ENCODE data around the gene ERN1. TPM values are rescaled to one million over a fixed set of nuclear protein-coding genes. Genes with fewer than 3 reads are reported as not detected.

ERN1 gene
- total and polyA plus RNA-seq, 2 of the 13 experiments (the other 11 are each of a cell fraction or from before 2014, with no cell fraction given) = 6.0 to 12.7 TPM

GRCh38 chr17:64157669-64158180 is 27.8 kb upstream of the ERN1 start:
- ATAC-seq = no peak

GRCh38 chr17:64156670-64157069 is 26.7 kb upstream of the ERN1 start:
- Histone ChIP-seq H4K20me1 (ENCODE audit: insufficient read depth, low read length) (no peaks in the 10 kb centered on the region), H3K4me1 (ENCODE audit: insufficient read depth, low read length) (peaks cover 72% of the 10 kb centered on the region), H3K36me3 (replicated peaks in 1 of 2; ENCODE audit: control insufficient read depth in 1 of 2, insufficient read depth in 2 of 2, low read length in 2 of 2) (peaks cover 10 to 43% of the 10 kb centered on the region in 2 experiments), H2AFZ (ENCODE audit: low read length) (no peak overlapping the region), H3K4me2 (ENCODE audit: low read depth, low read length) (peak overlapping the region; percentile 87), H3K27ac (ENCODE audit: extremely low read length, insufficient read depth, low read length) (peak overlapping the region; percentile 88), H3K27me3 (ENCODE audit: control insufficient read depth in 1 of 2, insufficient read depth in 2 of 2, low read length in 2 of 2) (no peaks in the 10 kb centered on the region), H3K79me2 (ENCODE audit: insufficient read depth, low read length) (no peaks in the 10 kb centered on the region), H3K4me3 (replicated peaks in 1 of 3; ENCODE audit: insufficient read depth in 1 of 3, low read depth in 2 of 3, low read length in 3 of 3) (peak overlapping the region in 1 of 3 experiments; percentile 20; a peak in 1 of 6 replicates), H3K9me3 (ENCODE audit: low read length) (no peaks in the 10 kb centered on the region), H3K9ac (ENCODE audit: insufficient read depth, low read depth, low read length) (peak overlapping the region; percentile 37; the same call in 1 of the 2 replicates)
- no TSS peak for BruUV-seq (replicated peaks)
- CTCF ChIA-PET (ENCODE audit: low intra/inter-chr PET ratio, low total read pairs) = no interaction called here
- no peak for FAIRE-seq
- in situ Hi-C loops (cut with HindIII; ENCODE audit: extremely low pct_ligation_motif_present, low pct_unique_long_range_greater_than_20kb) (no loop called here), intact Hi-C loops (cut with micrococcal nuclease; ENCODE audit: unreplicated experiment) (loop anchor here (2.0 to 10.0 kb wide), 4 partner anchors 22 to 561 kb away; partner anchors contain the start of gene POLG2)
- WGBS (ENCODE audit: low lambda C conversion rate) = 100% methylated on average over 2 of the region's 2 CpGs
- peak; percentile 19 for ATAC-seq
- no peak for DNase-seq (ENCODE audit: low spot score)
- POLR2A ChIA-PET = interaction anchor here (1.0 to 4.4 kb wide), 10 partner anchors 7 to 60 kb away, joined by 3 to 103 read pairs (median 5); no protein-coding TSS in a partner anchor
- TF ChIP-seq ZNF761 (CRISPR knock-in tag; conservative IDR thresholded peaks at IDR 0.05) = 0 out of 2 replicates have a peak, but pooled peaks have one; percentile 3
- no peak for TF ChIP-seq CSRNP2 (CRISPR knock-in tag; conservative IDR thresholded peaks at IDR 0.05; ENCODE audit: low read depth)
- no peak for TF ChIP-seq FOSL1 (CRISPR knock-in tag; IDR thresholded peaks at IDR 0.05; ENCODE audit: borderline replicate concordance)
- 0 out of 2 replicates have a peak, but pooled peaks have one; percentile 25 for TF ChIP-seq ATAD3A (CRISPR knock-in tag; IDR thresholded peaks at IDR 0.05)
- TF ChIP-seq ZBTB2 (CRISPR knock-in tag; IDR thresholded peaks at IDR 0.05; ENCODE audit: low read depth) = no peak
- TF ChIP-seq ZC3H4 (CRISPR knock-in tag; IDR thresholded peaks at IDR 0.05; ENCODE audit: borderline replicate concordance) = no peak
- TF ChIP-seq AKAP8 (CRISPR knock-in tag; IDR thresholded peaks at IDR 0.05) = 0 out of 2 replicates have a peak, but pooled peaks have one; percentile 2
- TF ChIP-seq CSRNP1 (CRISPR knock-in tag; IDR thresholded peaks at IDR 0.05) = 0 out of 2 replicates have a peak, but pooled peaks have one; percentile 44
- no peak for TF ChIP-seq ZSCAN9 (CRISPR knock-in tag; IDR thresholded peaks at IDR 0.05; ENCODE audit: borderline replicate concordance)
- TF ChIP-seq DNMT1 (CRISPR knock-in tag; IDR thresholded peaks at IDR 0.05) = no peak

More at GRCh38 chr17:64157669-64158180, 27.8 kb upstream of the ERN1 start:
- DNase-seq (ENCODE audit: low spot score) (no peak), FAIRE-seq (no peak)
- in situ Hi-C loops (cut with HindIII; ENCODE audit: extremely low pct_ligation_motif_present, low pct_unique_long_range_greater_than_20kb) (no loop called here), intact Hi-C loops (cut with micrococcal nuclease; ENCODE audit: unreplicated experiment) (loop anchor here (2.0 to 10.0 kb wide), 4 partner anchors 21 to 560 kb away; partner anchors contain the start of gene POLG2)
- 95% methylated on average over 2 of the region's 2 CpGs for WGBS (ENCODE audit: low lambda C conversion rate)
- Histone ChIP-seq H3K27ac (ENCODE audit: extremely low read length, insufficient read depth, low read length) (peak overlapping the region; percentile 88), H4K20me1 (ENCODE audit: insufficient read depth, low read length) (no peaks in the 10 kb centered on the region), H2AFZ (ENCODE audit: low read length) (no peak overlapping the region), H3K27me3 (ENCODE audit: control insufficient read depth in 1 of 2, insufficient read depth in 2 of 2, low read length in 2 of 2) (no peaks in the 10 kb centered on the region), H3K36me3 (replicated peaks in 1 of 2; ENCODE audit: control insufficient read depth in 1 of 2, insufficient read depth in 2 of 2, low read length in 2 of 2) (peaks cover 7 to 34% of the 10 kb centered on the region in 2 experiments), H3K79me2 (ENCODE audit: insufficient read depth, low read length) (no peaks in the 10 kb centered on the region), H3K4me2 (ENCODE audit: low read depth, low read length) (no peak overlapping the region), H3K4me1 (ENCODE audit: insufficient read depth, low read length) (peaks cover 63% of the 10 kb centered on the region), H3K4me3 (replicated peaks in 1 of 3; ENCODE audit: insufficient read depth in 1 of 3, low read depth in 2 of 3, low read length in 3 of 3) (no peak overlapping the region), H3K9ac (ENCODE audit: insufficient read depth, low read depth, low read length) (no peak overlapping the region), H3K9me3 (ENCODE audit: low read length) (no peaks in the 10 kb centered on the region)
- no TSS peak for BruUV-seq (replicated peaks)
- TF ChIP-seq TCF7L2 (IDR thresholded peaks at IDR 0.05; ENCODE audit: low read depth, low read length) (no peak), FOSL2 (CRISPR knock-in tag; IDR thresholded peaks at IDR 0.05) (peak; percentile 43), JUND (CRISPR knock-in tag; IDR thresholded peaks at IDR 0.05) (no peak), ZNF367 (CRISPR knock-in tag; IDR thresholded peaks at IDR 0.05; ENCODE audit: borderline replicate concordance) (no peak)
- ChIA-PET CTCF (ENCODE audit: low intra/inter-chr PET ratio, low total read pairs) (no interaction called here), POLR2A (interaction anchor here (1.5 to 4.4 kb wide), 2 partner anchors 11 to 20 kb away, joined by 4 to 103 read pairs; no protein-coding TSS in a partner anchor)

All from HepG2 (cell line).